SJSA1 (cell line): ENCODE results near the gene STEAP3. TPM values are rescaled to one million over a fixed set of nuclear protein-coding genes. Genes with fewer than 3 reads are reported as not detected.

ENCODE experiments used
- DNase-seq, 2 experiments: peaks; one replicate each; pipeline ENCODE4 v3.0.0-alpha.2; 2015 to 2020; ENCODE audit warnings: low spot score in 2 of 2, low read depth in 1 of 2
- H3K27ac ChIP-seq: fragments of 250-450 bp; sonication (Bioruptor Pico); 2 replicates; pipeline ENCODE4 v1.5.1; 2020; ENCODE audit warnings: mild to moderate bottlenecking, moderate library complexity
- H3K27me3 ChIP-seq: fragments of 250-450 bp; sonication (Bioruptor Pico); replicated peaks from 2 replicates; pipeline ENCODE4 v1.5.1; 2020; ENCODE audit warnings: mild to moderate bottlenecking, moderate library complexity
- H3K36me3 ChIP-seq: fragments of 250-450 bp; sonication (Bioruptor Pico); 2 replicates; pipeline ENCODE4 v1.5.1; 2020; ENCODE audit warnings: mild to moderate bottlenecking
- H3K4me1 ChIP-seq: fragments of 250-450 bp; sonication (Bioruptor Pico); replicated peaks from 2 replicates; pipeline ENCODE4 v1.6.1; 2021; ENCODE audit warnings: mild to moderate bottlenecking
- H3K4me3 ChIP-seq: fragments of 250-450 bp; sonication (Bioruptor Pico); 2 replicates; pipeline ENCODE4 v1.5.1; 2020; ENCODE audit warnings: mild to moderate bottlenecking
- H3K9me3 ChIP-seq: fragments of 250-450 bp; sonication (Bioruptor Pico); replicated peaks from 2 replicates; pipeline ENCODE4 v1.5.1; 2020; ENCODE audit warnings: mild to moderate bottlenecking
- total RNA-seq: library from RNA; depleted of rRNA; stranded (reverse); fragments of >200 nt; shearing (Covaris generic); gene quantifications from 2 replicates; pipeline ENCODE4 v1.2.3, GENCODE V29; 2014

Gene STEAP3
- total RNA-seq, 1 experiment from 2014 or later, result 33.2 TPM

DNA sequence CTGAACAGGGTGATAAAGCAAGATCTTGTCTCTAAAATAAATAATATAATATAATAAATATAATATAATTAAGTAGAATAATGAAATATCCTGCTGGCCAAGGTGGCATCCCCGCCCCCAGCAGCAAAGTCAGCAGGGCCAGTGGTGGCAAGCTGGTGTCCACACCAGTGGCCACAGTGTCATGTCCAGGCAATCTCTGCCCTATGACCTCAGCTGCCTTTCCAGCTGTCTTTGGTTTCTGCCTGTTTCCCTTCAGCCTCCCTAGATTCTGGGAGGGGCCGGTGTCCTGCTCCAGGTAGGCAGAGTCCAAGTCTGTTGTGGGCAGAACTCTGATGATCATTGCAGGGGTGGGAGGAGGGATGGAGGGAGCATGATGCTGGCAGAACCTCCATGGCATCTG, 16.2 kb upstream of the STEAP3 start:
- Histone ChIP-seq H3K4me3 (no peak overlapping the region), H3K27me3 (no peaks in the 10 kb centered on the region), H3K9me3 (no peaks in the 10 kb centered on the region), H3K4me1 (no peaks in the 10 kb centered on the region), H3K36me3 (no peaks in the 10 kb centered on the region), H3K27ac (no peak overlapping the region)
- no peak for DNase-seq

GRCh38 chr2:119208791-119209203, 14.8 kb upstream of the STEAP3 start:
- Histone ChIP-seq H3K27ac (no peak overlapping the region), H3K9me3 (no peaks in the 10 kb centered on the region), H3K4me3 (no peak overlapping the region), H3K36me3 (no peaks in the 10 kb centered on the region), H3K27me3 (no peaks in the 10 kb centered on the region), H3K4me1 (no peaks in the 10 kb centered on the region)
- DNase-seq, result no peak

DNA sequence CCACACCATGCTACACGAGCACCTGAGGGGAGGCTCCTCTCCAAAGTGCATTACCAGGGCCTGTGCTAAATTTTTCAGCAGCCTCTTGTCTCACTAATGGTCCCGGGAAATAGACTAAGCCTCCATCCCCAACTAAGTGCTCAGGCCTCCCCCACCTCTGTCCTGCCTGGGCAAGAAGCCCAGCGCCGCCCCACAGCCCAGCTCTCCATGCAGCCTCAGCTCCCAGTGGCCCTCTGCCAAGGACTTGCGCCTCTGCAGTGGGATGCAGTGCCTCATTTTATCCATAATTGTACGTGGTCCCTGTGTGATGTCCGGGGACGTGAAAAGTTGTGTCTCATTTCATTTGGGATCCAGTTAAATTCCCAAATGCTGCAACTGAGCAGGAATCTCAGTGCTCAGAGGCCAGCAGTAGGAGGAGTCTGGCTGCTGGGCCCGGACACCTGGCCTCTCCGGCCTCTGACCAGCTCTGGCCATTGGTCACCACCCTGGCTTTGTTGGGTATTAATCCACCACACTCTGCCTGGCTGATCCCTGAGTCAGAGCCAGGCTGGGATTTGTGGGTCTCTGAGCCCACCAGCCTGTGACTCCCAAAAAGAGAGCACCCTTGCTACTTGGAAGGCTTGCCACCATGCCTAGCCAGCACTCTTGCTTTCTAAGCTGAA, 11.4 kb upstream of the STEAP3 start:
- no peaks in the 10 kb centered on the region for H3K9me3 ChIP-seq
- no peaks in the 10 kb centered on the region for H3K27me3 ChIP-seq

GRCh38 chr2:119214453-119215037, 9.1 kb upstream of the STEAP3 start:
- H3K27me3 ChIP-seq, result no peaks in the 10 kb centered on the region
- no peak overlapping the region for H3K27ac ChIP-seq
- peaks cover 11% of the 10 kb centered on the region for H3K4me1 ChIP-seq
- DNase-seq, result no peak
- H3K4me3 ChIP-seq, result no peak overlapping the region
- H3K36me3 ChIP-seq, result no peaks in the 10 kb centered on the region
- H3K9me3 ChIP-seq, result no peaks in the 10 kb centered on the region

More for the DNA sequence above, 11.4 kb upstream of the STEAP3 start:
- DNase-seq, result no peak
- H3K4me3 ChIP-seq, result no peak overlapping the region
- H3K27ac ChIP-seq, result no peak overlapping the region
- H3K36me3 ChIP-seq, result no peaks in the 10 kb centered on the region
- no peaks in the 10 kb centered on the region for H3K4me1 ChIP-seq

- H3K27me3 ChIP-seq, result no peaks in the 10 kb centered on the region
- H3K36me3 ChIP-seq, result no peaks in the 10 kb centered on the region
- no peak overlapping the region for H3K4me3 ChIP-seq
- peaks cover 19% of the 10 kb centered on the region for H3K4me1 ChIP-seq
- no peaks in the 10 kb centered on the region for H3K9me3 ChIP-seq
- no peak for DNase-seq
- no peak overlapping the region for H3K27ac ChIP-seq
Measured at GRCh38 chr2:119216994-119217393, 6.6 kb upstream of the STEAP3 start.

- Histone ChIP-seq H3K36me3 (no peaks in the 10 kb centered on the region), H3K9me3 (no peaks in the 10 kb centered on the region), H3K27me3 (no peaks in the 10 kb centered on the region), H3K4me1 (peaks cover 26% of the 10 kb centered on the region), H3K4me3 (no peak overlapping the region), H3K27ac (no peak overlapping the region)
- DNase-seq, result peak; percentile 75 to 81
Measured at GRCh38 chr2:119218478-119219064, 5.1 kb upstream of the STEAP3 start.

- no peaks in the 10 kb centered on the region for H3K9me3 ChIP-seq
- DNase-seq, result no peak
- peaks cover 36% of the 10 kb centered on the region for H3K4me1 ChIP-seq
- no peaks in the 10 kb centered on the region for H3K27me3 ChIP-seq
- H3K36me3 ChIP-seq, result peaks cover 4% of the 10 kb centered on the region; the same call in 1 of the 2 replicates
- H3K4me3 ChIP-seq, result no peak overlapping the region
- no peak overlapping the region for H3K27ac ChIP-seq
Measured at GRCh38 chr2:119219873-119220272, 3.8 kb upstream of the STEAP3 start.

- Histone ChIP-seq H3K4me1 (peaks cover 43% of the 10 kb centered on the region), H3K9me3 (no peaks in the 10 kb centered on the region)
- DNase-seq, result no peak
Measured at GRCh38 chr2:119220720-119221301, 2.8 kb upstream of the STEAP3 start.

GRCh38 chr2:119221609-119222008, 2.0 kb upstream of the STEAP3 start:
- Histone ChIP-seq H3K9me3 (no peaks in the 10 kb centered on the region), H3K27me3 (no peaks in the 10 kb centered on the region), H3K36me3 (peaks cover 4% of the 10 kb centered on the region; the same call in 1 of the 2 replicates), H3K27ac (no peak overlapping the region), H3K4me3 (no peak overlapping the region), H3K4me1 (peaks cover 43% of the 10 kb centered on the region)
- no peak for DNase-seq

More at GRCh38 chr2:119220720-119221301, 2.8 kb upstream of the STEAP3 start:
- H3K27ac ChIP-seq, result no peak overlapping the region
- H3K27me3 ChIP-seq, result no peaks in the 10 kb centered on the region
- peaks cover 4% of the 10 kb centered on the region; the same call in 1 of the 2 replicates for H3K36me3 ChIP-seq
- no peak overlapping the region for H3K4me3 ChIP-seq

- DNase-seq, result no peak
- H3K4me1 ChIP-seq, result peaks cover 43% of the 10 kb centered on the region
Measured at GRCh38 chr2:119222213-119222612, 1.4 kb upstream of the STEAP3 start.

DNA sequence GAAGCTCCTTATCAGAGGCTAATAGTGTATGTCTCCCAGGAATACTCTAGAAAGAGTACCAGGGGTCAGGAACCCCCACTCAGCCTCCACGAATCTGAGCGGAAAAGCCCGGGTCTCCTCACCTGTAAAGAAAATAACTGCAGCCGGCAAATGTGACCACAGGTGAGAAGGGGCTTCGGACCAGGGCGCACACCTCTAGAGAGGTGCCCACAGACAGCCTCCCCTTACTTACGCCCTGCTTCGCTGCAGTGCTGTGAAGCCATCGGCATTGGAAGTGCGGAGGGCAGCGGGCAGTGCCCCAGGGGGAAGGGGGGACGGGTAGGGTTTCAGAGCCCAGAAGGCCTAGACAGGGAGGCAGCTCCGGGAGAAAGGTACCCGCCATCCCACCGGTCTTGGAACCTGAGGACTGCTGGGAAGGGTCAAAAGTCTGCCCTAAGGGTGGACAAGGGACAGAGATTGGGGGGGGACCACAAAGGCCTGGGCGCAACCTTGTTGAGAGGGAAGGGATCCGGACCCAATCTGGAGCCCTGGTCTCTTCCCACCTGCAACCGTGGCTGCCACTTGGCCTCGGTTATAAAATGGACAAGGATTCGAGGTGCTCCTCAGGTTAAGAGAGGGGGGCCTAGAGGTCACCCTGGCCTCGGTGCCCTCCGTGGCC, 642 bp upstream of the STEAP3 start:
- peak overlapping the region; percentile 28 for H3K27ac ChIP-seq
- no peaks in the 10 kb centered on the region for H3K9me3 ChIP-seq
- no peaks in the 10 kb centered on the region for H3K27me3 ChIP-seq
- peaks cover 4% of the 10 kb centered on the region; the same call in 1 of the 2 replicates for H3K36me3 ChIP-seq
- H3K4me1 ChIP-seq, result peaks cover 43% of the 10 kb centered on the region
- peak overlapping the region; percentile 74 for H3K4me3 ChIP-seq
- no peak for DNase-seq

More at GRCh38 chr2:119222213-119222612, 1.4 kb upstream of the STEAP3 start:
- no peak overlapping the region for H3K4me3 ChIP-seq
- peaks cover 4% of the 10 kb centered on the region; the same call in 1 of the 2 replicates for H3K36me3 ChIP-seq
- no peak overlapping the region for H3K27ac ChIP-seq
- no peaks in the 10 kb centered on the region for H3K9me3 ChIP-seq
- no peaks in the 10 kb centered on the region for H3K27me3 ChIP-seq

DNA sequence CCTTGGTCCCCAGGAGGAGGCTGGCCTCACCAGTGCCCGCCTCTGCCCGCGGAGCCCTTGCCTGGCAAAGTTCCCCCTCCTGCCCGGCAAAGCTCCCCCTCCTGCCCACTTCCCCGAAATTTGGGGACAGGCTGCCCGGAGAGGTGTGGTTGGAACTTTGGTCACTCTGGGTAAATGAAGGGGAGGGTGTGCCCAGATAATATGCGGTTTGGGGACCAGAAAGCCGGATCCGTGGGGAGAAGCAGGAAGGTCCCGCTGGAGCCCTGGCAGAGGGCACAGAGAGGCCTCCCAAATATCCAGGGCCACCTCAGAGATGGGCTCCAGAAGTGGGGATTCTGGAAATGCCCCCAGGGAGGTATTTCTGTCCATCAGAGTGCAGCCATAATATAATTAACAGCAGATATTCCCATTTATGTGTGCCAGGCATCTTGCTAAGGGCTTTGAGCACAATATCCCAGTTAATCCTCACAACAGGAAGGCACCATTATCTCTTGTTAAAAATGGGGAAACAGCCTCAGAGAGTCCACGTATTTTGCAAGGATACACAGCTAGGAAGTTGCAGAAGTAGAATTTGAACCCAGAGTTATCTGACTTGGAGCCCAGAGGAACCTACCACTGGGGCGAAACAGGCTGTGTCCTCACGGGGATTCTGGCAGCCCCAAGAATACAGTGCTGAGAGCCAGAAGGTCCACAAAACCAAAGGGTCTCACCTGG, 914 bp downstream of the STEAP3 start:
- Histone ChIP-seq H3K4me3 (peak overlapping the region; percentile 74), H3K36me3 (peaks cover 4% of the 10 kb centered on the region; the same call in 1 of the 2 replicates), H3K27ac (no peak overlapping the region), H3K4me1 (peaks cover 32% of the 10 kb centered on the region), H3K9me3 (no peaks in the 10 kb centered on the region), H3K27me3 (no peaks in the 10 kb centered on the region)
- DNase-seq, result no peak
